GM23338 (cell line): ENCODE measurements around the gene RFNG.

ENCODE experiments used
- CREB1 ChIP-seq: fragments of 250-450 bp; sonication (Bioruptor Pico); IDR thresholded peaks from 2 replicates; pipeline ENCODE4 v1.5.0; 2020; ENCODE audit warnings: low read depth, mild to moderate bottlenecking, moderate library complexity
- CTCF ChIP-seq, 2 experiments: fragments of 200-600 bp in 1 of 2; sonication (generic) in 1 of 2; conservative IDR thresholded peaks; 2 replicates each; pipeline versions ENCODE4 v1.5.1 to v1.6.1; 2016 to 2017; ENCODE audit warnings: antibody characterized with exemption in 2 of 2, low read depth in 2 of 2, mild to moderate bottlenecking in 2 of 2, moderate library complexity in 1 of 2
- EZH2 ChIP-seq: fragments of 200-600 bp; sonication (generic); IDR thresholded peaks from one replicate; pipeline ENCODE4 v1.8.0; 2017; ENCODE audit warnings: antibody characterized with exemption, mild to moderate bottlenecking, low read depth; ENCODE audit not compliant: unreplicated experiment
- EZH2phosphoT487 ChIP-seq: fragments of 200-600 bp; sonication (generic); IDR thresholded peaks from one replicate; pipeline ENCODE4 v1.8.1; 2018; ENCODE audit warnings: antibody characterized with exemption; ENCODE audit not compliant: unreplicated experiment
- NANOG ChIP-seq: IDR thresholded peaks from 2 replicates; pipeline ENCODE4 v1.6.1; 2016; ENCODE audit warnings: antibody characterized with exemption, borderline replicate concordance
- POLR2AphosphoS5 ChIP-seq: IDR thresholded peaks from 2 replicates; pipeline ENCODE4 v1.6.1; 2016; ENCODE audit warnings: antibody characterized with exemption, low read depth

- TF ChIP-seq CTCF (conservative IDR thresholded peaks at IDR 0.05; ENCODE audit: low read depth in 2 of 2) (peak; percentile 77 to 95), POLR2AphosphoS5 (peak; percentile 49; the same call in 1 of the 2 replicates), EZH2phosphoT487 (no peak), EZH2 (no peak), CREB1 (CRISPR knock-in tag) (no peak), NANOG (no peak)
Observed at GRCh38 chr17:82019690-82020571, 31.7 kb downstream of the RFNG start.
